ENCODE results near the gene CASK. TPM values are rescaled to one million over a fixed set of nuclear protein-coding genes. Genes with fewer than 3 reads are reported as not detected.

The CASK gene
- polyA plus RNA-seq, 2 donors, result 5.2 to 7.7 TPM

GRCh38 chrX:41858161-41858775 is 65.1 kb downstream of the CASK start:
- WGBS, 2 donors, result 82 to 87% methylated on average over 4 of the region's 4 CpGs

GRCh38 chrX:41857670-41858069 is 65.7 kb downstream of the CASK start:
- no peaks in the 10 kb centered on the region for H3K4me1 ChIP-seq (ENCODE audit: control insufficient read depth in 2 of 2, insufficient read depth in 2 of 2, low read length in 1 of 2)
- no peak overlapping the region for H3K27ac ChIP-seq (ENCODE audit: low read depth in 2 of 2, low read length in 1 of 2)
- no peaks in the 10 kb centered on the region for H3K9me3 ChIP-seq (ENCODE audit: control insufficient read depth in 2 of 2, insufficient read depth in 1 of 2, low read depth in 1 of 2, low read length in 1 of 2)
- H3K36me3 ChIP-seq (ENCODE audit: control insufficient read depth in 2 of 2, insufficient read depth in 2 of 2, low read length in 1 of 2), result no peaks in the 10 kb centered on the region
- 72 to 76% methylated on average over 2 of the region's 2 CpGs for WGBS, 2 donors
- no peak overlapping the region for H3K4me3 ChIP-seq (ENCODE audit: low read depth in 1 of 2, low read length in 2 of 2)
- no peaks in the 10 kb centered on the region for H3K27me3 ChIP-seq (ENCODE audit: control insufficient read depth in 1 of 2, insufficient read depth in 2 of 2, low read length in 2 of 2)

More at GRCh38 chrX:41858161-41858775, 65.1 kb downstream of the CASK start:
- Histone ChIP-seq H3K27ac (ENCODE audit: low read depth in 2 of 2, low read length in 1 of 2) (no peak overlapping the region), H3K36me3 (ENCODE audit: control insufficient read depth in 2 of 2, insufficient read depth in 2 of 2, low read length in 1 of 2) (no peaks in the 10 kb centered on the region), H3K4me1 (ENCODE audit: control insufficient read depth in 2 of 2, insufficient read depth in 2 of 2, low read length in 1 of 2) (no peaks in the 10 kb centered on the region), H3K9me3 (ENCODE audit: control insufficient read depth in 2 of 2, insufficient read depth in 1 of 2, low read depth in 1 of 2, low read length in 1 of 2) (no peaks in the 10 kb centered on the region), H3K27me3 (ENCODE audit: control insufficient read depth in 1 of 2, insufficient read depth in 2 of 2, low read length in 2 of 2) (no peaks in the 10 kb centered on the region), H3K4me3 (ENCODE audit: low read depth in 1 of 2, low read length in 2 of 2) (no peak overlapping the region)

GRCh38 chrX:41846714-41847113 is 76.6 kb downstream of the CASK start:
- 74 to 96% methylated on average over 2 of the region's 2 CpGs for WGBS, 2 donors
- Histone ChIP-seq H3K36me3 (ENCODE audit: control insufficient read depth in 2 of 2, insufficient read depth in 2 of 2, low read length in 1 of 2) (no peaks in the 10 kb centered on the region), H3K4me1 (ENCODE audit: control insufficient read depth in 2 of 2, insufficient read depth in 2 of 2, low read length in 1 of 2) (no peaks in the 10 kb centered on the region), H3K27ac (ENCODE audit: low read depth in 2 of 2, low read length in 1 of 2) (no peak overlapping the region), H3K4me3 (ENCODE audit: low read depth in 1 of 2, low read length in 2 of 2) (no peak overlapping the region), H3K9me3 (ENCODE audit: control insufficient read depth in 2 of 2, insufficient read depth in 1 of 2, low read depth in 1 of 2, low read length in 1 of 2) (no peaks in the 10 kb centered on the region), H3K27me3 (ENCODE audit: control insufficient read depth in 1 of 2, insufficient read depth in 2 of 2, low read length in 2 of 2) (no peaks in the 10 kb centered on the region)

- no peaks in the 10 kb centered on the region for H3K36me3 ChIP-seq (ENCODE audit: control insufficient read depth in 2 of 2, insufficient read depth in 2 of 2, low read length in 1 of 2)
- no peak overlapping the region for H3K27ac ChIP-seq (ENCODE audit: low read depth in 2 of 2, low read length in 1 of 2)
- H3K9me3 ChIP-seq (ENCODE audit: control insufficient read depth in 2 of 2, insufficient read depth in 1 of 2, low read depth in 1 of 2, low read length in 1 of 2), result no peaks in the 10 kb centered on the region
- H3K4me1 ChIP-seq (ENCODE audit: control insufficient read depth in 2 of 2, insufficient read depth in 2 of 2, low read length in 1 of 2), result no peaks in the 10 kb centered on the region
- no peak overlapping the region for H3K4me3 ChIP-seq (ENCODE audit: low read depth in 1 of 2, low read length in 2 of 2)
- 62 to 76% methylated on average over 6 of the region's 6 CpGs for WGBS, 2 donors
- H3K27me3 ChIP-seq (ENCODE audit: control insufficient read depth in 1 of 2, insufficient read depth in 2 of 2, low read length in 2 of 2), result no peaks in the 10 kb centered on the region
Measured at GRCh38 chrX:41837270-41837944, 85.9 kb downstream of the CASK start.

GRCh38 chrX:41828826-41829225 is 94.5 kb downstream of the CASK start:
- Histone ChIP-seq H3K9me3 (ENCODE audit: control insufficient read depth in 2 of 2, insufficient read depth in 1 of 2, low read depth in 1 of 2, low read length in 1 of 2) (no peaks in the 10 kb centered on the region), H3K4me1 (ENCODE audit: control insufficient read depth in 2 of 2, insufficient read depth in 2 of 2, low read length in 1 of 2) (no peaks in the 10 kb centered on the region), H3K27me3 (ENCODE audit: control insufficient read depth in 1 of 2, insufficient read depth in 2 of 2, low read length in 2 of 2) (no peaks in the 10 kb centered on the region), H3K27ac (ENCODE audit: low read depth in 2 of 2, low read length in 1 of 2) (no peak overlapping the region), H3K36me3 (ENCODE audit: control insufficient read depth in 2 of 2, insufficient read depth in 2 of 2, low read length in 1 of 2) (no peaks in the 10 kb centered on the region), H3K4me3 (ENCODE audit: low read depth in 1 of 2, low read length in 2 of 2) (no peak overlapping the region)
- 77 to 79% methylated on average over 1 of the region's 1 CpG for WGBS, 2 donors

- no peaks in the 10 kb centered on the region for H3K27me3 ChIP-seq (ENCODE audit: control insufficient read depth in 1 of 2, insufficient read depth in 2 of 2, low read length in 2 of 2)
- H3K36me3 ChIP-seq (ENCODE audit: control insufficient read depth in 2 of 2, insufficient read depth in 2 of 2, low read length in 1 of 2), result no peaks in the 10 kb centered on the region
- no peak overlapping the region for H3K27ac ChIP-seq (ENCODE audit: low read depth in 2 of 2, low read length in 1 of 2)
- no peaks in the 10 kb centered on the region for H3K4me1 ChIP-seq (ENCODE audit: control insufficient read depth in 2 of 2, insufficient read depth in 2 of 2, low read length in 1 of 2)
- no peak overlapping the region for H3K4me3 ChIP-seq (ENCODE audit: low read depth in 1 of 2, low read length in 2 of 2)
- no peaks in the 10 kb centered on the region for H3K9me3 ChIP-seq (ENCODE audit: control insufficient read depth in 2 of 2, insufficient read depth in 1 of 2, low read depth in 1 of 2, low read length in 1 of 2)
Measured at GRCh38 chrX:41827886-41828285, 95.5 kb downstream of the CASK start.

- H3K4me1 ChIP-seq (ENCODE audit: control insufficient read depth in 2 of 2, insufficient read depth in 2 of 2, low read length in 1 of 2), result no peaks in the 10 kb centered on the region
- no peaks in the 10 kb centered on the region for H3K9me3 ChIP-seq (ENCODE audit: control insufficient read depth in 2 of 2, insufficient read depth in 1 of 2, low read depth in 1 of 2, low read length in 1 of 2)
- no peak overlapping the region for H3K27ac ChIP-seq (ENCODE audit: low read depth in 2 of 2, low read length in 1 of 2)
- H3K4me3 ChIP-seq (ENCODE audit: low read depth in 1 of 2, low read length in 2 of 2), result no peak overlapping the region
- no peaks in the 10 kb centered on the region for H3K27me3 ChIP-seq (ENCODE audit: control insufficient read depth in 1 of 2, insufficient read depth in 2 of 2, low read length in 2 of 2)
- H3K36me3 ChIP-seq (ENCODE audit: control insufficient read depth in 2 of 2, insufficient read depth in 2 of 2, low read length in 1 of 2), result no peaks in the 10 kb centered on the region
- 52 to 66% methylated on average over 2 of the region's 2 CpGs for WGBS, 2 donors
Measured at GRCh38 chrX:41825796-41826195, 97.6 kb downstream of the CASK start.

- no peaks in the 10 kb centered on the region for H3K36me3 ChIP-seq (ENCODE audit: control insufficient read depth in 2 of 2, insufficient read depth in 2 of 2, low read length in 1 of 2)
- H3K9me3 ChIP-seq (ENCODE audit: control insufficient read depth in 2 of 2, insufficient read depth in 1 of 2, low read depth in 1 of 2, low read length in 1 of 2), result no peaks in the 10 kb centered on the region
- no peak overlapping the region for H3K27ac ChIP-seq (ENCODE audit: low read depth in 2 of 2, low read length in 1 of 2)
- no peaks in the 10 kb centered on the region for H3K27me3 ChIP-seq (ENCODE audit: control insufficient read depth in 1 of 2, insufficient read depth in 2 of 2, low read length in 2 of 2)
- no peak overlapping the region for H3K4me3 ChIP-seq (ENCODE audit: low read depth in 1 of 2, low read length in 2 of 2)
- H3K4me1 ChIP-seq (ENCODE audit: control insufficient read depth in 2 of 2, insufficient read depth in 2 of 2, low read length in 1 of 2), result no peaks in the 10 kb centered on the region
- 71% methylated on average over 3 of the region's 3 CpGs for WGBS, 2 donors
Measured at GRCh38 chrX:41824551-41824950, 98.8 kb downstream of the CASK start.

- WGBS, 2 donors, result 60 to 67% methylated on average over 3 to 4 of the region's 4 CpGs
- H3K4me3 ChIP-seq (ENCODE audit: low read depth in 1 of 2, low read length in 2 of 2), result no peak overlapping the region
- no peaks in the 10 kb centered on the region for H3K9me3 ChIP-seq (ENCODE audit: control insufficient read depth in 2 of 2, insufficient read depth in 1 of 2, low read depth in 1 of 2, low read length in 1 of 2)
- no peaks in the 10 kb centered on the region for H3K36me3 ChIP-seq (ENCODE audit: control insufficient read depth in 2 of 2, insufficient read depth in 2 of 2, low read length in 1 of 2)
- no peak overlapping the region for H3K27ac ChIP-seq (ENCODE audit: low read depth in 2 of 2, low read length in 1 of 2)
- no peaks in the 10 kb centered on the region for H3K27me3 ChIP-seq (ENCODE audit: control insufficient read depth in 1 of 2, insufficient read depth in 2 of 2, low read length in 2 of 2)
- H3K4me1 ChIP-seq (ENCODE audit: control insufficient read depth in 2 of 2, insufficient read depth in 2 of 2, low read length in 1 of 2), result no peaks in the 10 kb centered on the region
Measured at GRCh38 chrX:41823402-41823801, 100.0 kb downstream of the CASK start.

- no peak overlapping the region for H3K4me3 ChIP-seq (ENCODE audit: low read depth in 1 of 2, low read length in 2 of 2)
- H3K4me1 ChIP-seq (ENCODE audit: control insufficient read depth in 2 of 2, insufficient read depth in 2 of 2, low read length in 1 of 2), result no peaks in the 10 kb centered on the region
- no peak overlapping the region for H3K27ac ChIP-seq (ENCODE audit: low read depth in 2 of 2, low read length in 1 of 2)
- WGBS, 2 donors, result 75 to 89% methylated on average over 2 of the region's 2 CpGs
- H3K36me3 ChIP-seq (ENCODE audit: control insufficient read depth in 2 of 2, insufficient read depth in 2 of 2, low read length in 1 of 2), result no peaks in the 10 kb centered on the region
- no peaks in the 10 kb centered on the region for H3K9me3 ChIP-seq (ENCODE audit: control insufficient read depth in 2 of 2, insufficient read depth in 1 of 2, low read depth in 1 of 2, low read length in 1 of 2)
- no peaks in the 10 kb centered on the region for H3K27me3 ChIP-seq (ENCODE audit: control insufficient read depth in 1 of 2, insufficient read depth in 2 of 2, low read length in 2 of 2)
Measured at GRCh38 chrX:41822892-41823291, 100.5 kb downstream of the CASK start.

Data from esophagus (tissue), 2 donors.